IPS-11a (cell line): ENCODE measurements around the gene CEL.
"Not testable (repeated sequence)": the region's sequence is repeated elsewhere in the genome, so short reads cannot be mapped to it uniquely, and the experiment has no call there.

ENCODE experiments used
- H3K4me3 ChIP-seq: one replicate; pipeline ENCODE4 v1.5.1; 2013; ENCODE audit warnings: low read depth, low read length, control low read depth

The CEL gene

GRCh38 chr9:133046196-133046899, 15.4 kb upstream of the CEL start:
- no peak overlapping the region for H3K4me3 ChIP-seq

- H3K4me3 ChIP-seq, result no peak overlapping the region
Observed at GRCh38 chr9:133046900-133047295, 14.9 kb upstream of the CEL start.

- H3K4me3 ChIP-seq, result no peak overlapping the region
Observed at GRCh38 chr9:133048595-133048994, 13.2 kb upstream of the CEL start.

GRCh38 chr9:133049043-133049442, 12.7 kb upstream of the CEL start:
- no peak overlapping the region for H3K4me3 ChIP-seq

GRCh38 chr9:133050142-133050541, 11.6 kb upstream of the CEL start:
- H3K4me3 ChIP-seq, result no peak overlapping the region

GRCh38 chr9:133050781-133051180, 11.0 kb upstream of the CEL start:
- no peak overlapping the region for H3K4me3 ChIP-seq

GRCh38 chr9:133051281-133051900, 10.4 kb upstream of the CEL start:
- no peak overlapping the region for H3K4me3 ChIP-seq

GRCh38 chr9:133051966-133052539, 9.7 kb upstream of the CEL start:
- H3K4me3 ChIP-seq, result no peak overlapping the region

GRCh38 chr9:133054194-133054890, 7.4 kb upstream of the CEL start:
- H3K4me3 ChIP-seq, result no peak overlapping the region

GRCh38 chr9:133054966-133055365, 6.8 kb upstream of the CEL start:
- H3K4me3 ChIP-seq, result no peak overlapping the region

- H3K4me3 ChIP-seq, result no peak overlapping the region
Observed at GRCh38 chr9:133055788-133056420, 5.9 kb upstream of the CEL start.

- H3K4me3 ChIP-seq, result no peak overlapping the region
Observed at GRCh38 chr9:133056533-133056932, 5.2 kb upstream of the CEL start.

GRCh38 chr9:133057006-133057405, 4.8 kb upstream of the CEL start:
- H3K4me3 ChIP-seq, result no peak overlapping the region

GRCh38 chr9:133057553-133057952, 4.2 kb upstream of the CEL start:
- H3K4me3 ChIP-seq, result no peak overlapping the region

- no peak overlapping the region for H3K4me3 ChIP-seq
Observed at GRCh38 chr9:133058071-133058470, 3.7 kb upstream of the CEL start.

- H3K4me3 ChIP-seq, result no peak overlapping the region
Observed at GRCh38 chr9:133058550-133059320, 3.0 kb upstream of the CEL start.

GRCh38 chr9:133059623-133060022, 2.2 kb upstream of the CEL start:
- no peak overlapping the region for H3K4me3 ChIP-seq

- no peak overlapping the region for H3K4me3 ChIP-seq
Observed at GRCh38 chr9:133060417-133060841, 1.4 kb upstream of the CEL start.

GRCh38 chr9:133061019-133061763, 590 bp upstream of the CEL start:
- not testable (repeated sequence) for H3K4me3 ChIP-seq

GRCh38 chr9:133062569-133062968, 788 bp downstream of the CEL start:
- H3K4me3 ChIP-seq, result not testable (repeated sequence)
